CD4-positive, alpha-beta T cell treated with Interleukin-6 at 100 ng/mL for 8 hours (primary cell): Measurements from ENCODE around the gene GPC6.

ENCODE experiments used
- DNase-seq: peaks from one replicate; pipeline ENCODE4 v3.0.0-alpha.2; 2020; ENCODE audit warnings: mixed read lengths, low spot score

Gene GPC6

GRCh38 chr13:94351292-94351990 lies 1124.8 kb downstream of the GPC6 start:
- DNase-seq, result no peak

- DNase-seq, result no peak
Observed at GRCh38 chr13:94352057-94352456, 1125.5 kb downstream of the GPC6 start.

GRCh38 chr13:94353167-94353710 lies 1126.6 kb downstream of the GPC6 start:
- no peak for DNase-seq

- DNase-seq, result no peak
Observed at GRCh38 chr13:94359875-94360274, 1133.3 kb downstream of the GPC6 start.

GRCh38 chr13:94362411-94362909 lies 1135.9 kb downstream of the GPC6 start:
- DNase-seq, result peak; percentile 70

GRCh38 chr13:94366677-94367076 lies 1140.1 kb downstream of the GPC6 start:
- no peak for DNase-seq

GRCh38 chr13:94369972-94370436 lies 1143.4 kb downstream of the GPC6 start:
- no peak for DNase-seq

GRCh38 chr13:94371855-94372254 lies 1145.2 kb downstream of the GPC6 start:
- DNase-seq, result no peak

- DNase-seq, result no peak
Observed at GRCh38 chr13:94382517-94382916, 1155.9 kb downstream of the GPC6 start.

- no peak for DNase-seq
Observed at GRCh38 chr13:94382960-94383359, 1156.4 kb downstream of the GPC6 start.

GRCh38 chr13:94384231-94384905 lies 1157.8 kb downstream of the GPC6 start:
- no peak for DNase-seq

- DNase-seq, result no peak
Observed at GRCh38 chr13:94387047-94387446, 1160.4 kb downstream of the GPC6 start.

GRCh38 chr13:94389604-94390351 lies 1163.2 kb downstream of the GPC6 start:
- no peak for DNase-seq

GRCh38 chr13:94390881-94391280 lies 1164.3 kb downstream of the GPC6 start:
- DNase-seq, result no peak

GRCh38 chr13:94394723-94395122 lies 1168.1 kb downstream of the GPC6 start:
- DNase-seq, result no peak

GRCh38 chr13:94395860-94396259 lies 1169.3 kb downstream of the GPC6 start:
- DNase-seq, result no peak

GRCh38 chr13:94399812-94400211 lies 1173.2 kb downstream of the GPC6 start:
- DNase-seq, result no peak

- no peak for DNase-seq
Observed at GRCh38 chr13:94400874-94401273, 1174.3 kb downstream of the GPC6 start.

GRCh38 chr13:94408314-94409036 lies 1181.9 kb downstream of the GPC6 start:
- DNase-seq, result no peak

- DNase-seq, result no peak
Observed at GRCh38 chr13:94411747-94412146, 1185.1 kb downstream of the GPC6 start.

GRCh38 chr13:94412870-94413597 lies 1186.4 kb downstream of the GPC6 start:
- DNase-seq, result no peak
